ENCODE measurements around the gene LRBA.

GRCh38 chr4:150817804-150818528 is 197.1 kb downstream of the LRBA start:
- TF ChIP-seq CTCF (IDR thresholded peaks at IDR 0.05; ENCODE audit: extremely low read depth in 1 of 2, insufficient read depth in 1 of 2, low read depth in 1 of 2, low read length in 2 of 2) (no peak), MAX (IDR thresholded peaks at IDR 0.05; ENCODE audit: insufficient read depth, insufficient read length) (no peak), POLR2A (IDR thresholded peaks at IDR 0.05; ENCODE audit: low read depth, low read length) (no peak), POLR2AphosphoS5 (IDR thresholded peaks at IDR 0.05; ENCODE audit: insufficient read depth, low read depth, low read length) (no peak)
